Measurements from ENCODE around the gene TTC3.
"Not testable (repeated sequence)": the region's sequence is repeated elsewhere in the genome, so short reads cannot be mapped to it uniquely, and the experiment has no call there.

The TTC3 gene, protein sequence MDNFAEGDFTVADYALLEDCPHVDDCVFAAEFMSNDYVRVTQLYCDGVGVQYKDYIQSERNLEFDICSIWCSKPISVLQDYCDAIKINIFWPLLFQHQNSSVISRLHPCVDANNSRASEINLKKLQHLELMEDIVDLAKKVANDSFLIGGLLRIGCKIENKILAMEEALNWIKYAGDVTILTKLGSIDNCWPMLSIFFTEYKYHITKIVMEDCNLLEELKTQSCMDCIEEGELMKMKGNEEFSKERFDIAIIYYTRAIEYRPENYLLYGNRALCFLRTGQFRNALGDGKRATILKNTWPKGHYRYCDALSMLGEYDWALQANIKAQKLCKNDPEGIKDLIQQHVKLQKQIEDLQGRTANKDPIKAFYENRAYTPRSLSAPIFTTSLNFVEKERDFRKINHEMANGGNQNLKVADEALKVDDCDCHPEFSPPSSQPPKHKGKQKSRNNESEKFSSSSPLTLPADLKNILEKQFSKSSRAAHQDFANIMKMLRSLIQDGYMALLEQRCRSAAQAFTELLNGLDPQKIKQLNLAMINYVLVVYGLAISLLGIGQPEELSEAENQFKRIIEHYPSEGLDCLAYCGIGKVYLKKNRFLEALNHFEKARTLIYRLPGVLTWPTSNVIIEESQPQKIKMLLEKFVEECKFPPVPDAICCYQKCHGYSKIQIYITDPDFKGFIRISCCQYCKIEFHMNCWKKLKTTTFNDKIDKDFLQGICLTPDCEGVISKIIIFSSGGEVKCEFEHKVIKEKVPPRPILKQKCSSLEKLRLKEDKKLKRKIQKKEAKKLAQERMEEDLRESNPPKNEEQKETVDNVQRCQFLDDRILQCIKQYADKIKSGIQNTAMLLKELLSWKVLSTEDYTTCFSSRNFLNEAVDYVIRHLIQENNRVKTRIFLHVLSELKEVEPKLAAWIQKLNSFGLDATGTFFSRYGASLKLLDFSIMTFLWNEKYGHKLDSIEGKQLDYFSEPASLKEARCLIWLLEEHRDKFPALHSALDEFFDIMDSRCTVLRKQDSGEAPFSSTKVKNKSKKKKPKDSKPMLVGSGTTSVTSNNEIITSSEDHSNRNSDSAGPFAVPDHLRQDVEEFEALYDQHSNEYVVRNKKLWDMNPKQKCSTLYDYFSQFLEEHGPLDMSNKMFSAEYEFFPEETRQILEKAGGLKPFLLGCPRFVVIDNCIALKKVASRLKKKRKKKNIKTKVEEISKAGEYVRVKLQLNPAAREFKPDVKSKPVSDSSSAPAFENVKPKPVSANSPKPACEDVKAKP (N-terminal part only)

GRCh38 chr21:37072988-37073416 is at the start of gene TTC3, which contains the start of gene PIGP:
Gene TTC3 (plus strand): TSS chr21:37073254. CDS start chr21:37087258, 14,004 bp downstream.
Gene PIGP (minus strand): TSS chr21:37073071. CDS start chr21:37072515, 556 bp downstream.
- DNase-seq (ENCODE audit: low spot score) = peak; percentile 93

GRCh38 chr21:37026499-37026898 is 46.6 kb upstream of the TTC3 start:
- no peak for DNase-seq (ENCODE audit: low spot score)

DNA sequence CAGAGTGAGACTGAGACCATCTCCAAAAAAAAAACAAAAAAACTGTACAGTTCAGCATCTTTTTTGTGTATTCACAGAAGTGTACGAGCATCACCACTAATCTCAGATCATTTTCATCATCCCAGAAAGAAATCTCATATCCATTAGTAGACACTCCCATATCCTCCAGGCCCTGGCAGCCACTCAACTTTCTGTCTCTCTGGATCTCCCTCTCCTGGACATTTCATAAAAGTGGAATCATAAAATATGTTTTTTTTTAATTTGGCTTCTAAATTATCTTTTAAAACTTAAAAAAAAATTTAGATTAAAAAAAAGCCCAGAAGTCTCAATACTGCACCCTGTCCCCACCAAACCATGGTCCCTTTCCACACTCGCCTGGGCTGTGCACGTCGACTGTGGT is 44.5 kb upstream of the TTC3 start:
- DNase-seq (ENCODE audit: low spot score) = no peak

- DNase-seq (ENCODE audit: low spot score) = no peak
These were observed 42.2 kb upstream of the TTC3 start for GRCh38 chr21:37030864-37031263.

- DNase-seq (ENCODE audit: low spot score) = no peak
These were observed 40.8 kb upstream of the TTC3 start for GRCh38 chr21:37032293-37032692.

DNA sequence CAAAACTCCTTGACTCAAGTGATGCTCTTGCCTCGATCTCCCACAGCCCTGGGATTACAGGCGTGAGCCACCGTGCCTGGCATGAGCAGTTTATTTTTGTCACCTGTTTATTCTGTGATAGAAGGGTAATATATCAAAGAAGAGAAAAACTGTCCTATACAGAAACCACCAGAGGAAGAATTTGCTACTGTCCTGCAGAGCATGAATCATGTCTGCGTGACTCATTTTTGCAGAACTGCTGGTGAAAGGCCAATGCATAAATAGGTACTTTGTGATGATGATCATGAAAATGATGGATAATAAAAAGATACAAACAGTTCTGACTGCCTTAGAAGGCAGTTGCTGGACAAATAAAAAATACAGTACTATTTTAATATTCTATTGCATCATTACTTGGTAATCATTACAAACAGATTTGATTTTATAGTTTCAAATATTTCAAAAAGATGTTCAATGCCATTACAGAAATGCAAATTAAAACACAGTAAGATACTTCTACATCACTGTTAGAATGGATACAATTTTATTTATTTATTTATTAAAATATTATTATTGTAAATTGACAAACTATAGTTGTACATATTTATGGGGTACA is 40.1 kb upstream of the TTC3 start:
- DNase-seq (ENCODE audit: low spot score) = no peak

GRCh38 chr21:37034394-37034793 is 38.7 kb upstream of the TTC3 start:
- DNase-seq (ENCODE audit: low spot score) = not testable (repeated sequence)

- DNase-seq (ENCODE audit: low spot score) = no peak
These were observed 36.9 kb upstream of the TTC3 start for GRCh38 chr21:37036177-37036576.

DNA sequence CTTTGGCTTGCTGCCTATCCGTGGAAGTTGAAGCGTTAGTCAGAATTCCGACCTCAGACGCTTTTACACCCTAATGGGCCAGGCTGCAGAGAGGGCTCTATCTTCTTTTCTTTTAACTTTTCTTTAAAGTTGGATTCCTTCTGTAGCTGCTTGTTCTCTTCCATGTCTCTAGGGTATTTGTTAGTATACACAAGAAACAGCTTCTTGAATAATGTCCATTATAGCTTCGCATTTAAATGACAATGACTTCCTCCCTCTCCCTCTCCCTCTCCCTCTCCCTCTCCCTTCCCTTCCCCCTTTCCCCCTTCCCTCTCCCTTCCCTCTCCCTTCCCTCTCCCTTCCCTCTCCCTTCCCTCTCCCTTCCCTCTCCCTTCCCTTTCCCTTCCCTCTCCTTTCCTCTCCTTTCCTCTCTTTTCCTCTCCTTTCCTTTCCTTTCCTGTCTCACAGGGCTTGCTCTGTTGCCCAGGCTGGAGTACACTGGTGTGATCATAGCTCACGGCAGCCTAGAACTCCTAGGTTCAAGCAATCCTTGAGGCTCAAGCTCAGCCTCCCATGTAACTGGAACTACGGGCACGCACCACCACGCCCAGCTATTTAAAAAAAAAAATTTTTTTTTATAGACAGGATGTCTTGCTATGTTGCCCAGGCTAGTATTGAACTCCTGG is 33.5 kb upstream of the TTC3 start:
- DNase-seq (ENCODE audit: low spot score) = no peak

GRCh38 chr21:37040212-37040611 is 32.8 kb upstream of the TTC3 start:
- DNase-seq (ENCODE audit: low spot score) = no peak

DNA sequence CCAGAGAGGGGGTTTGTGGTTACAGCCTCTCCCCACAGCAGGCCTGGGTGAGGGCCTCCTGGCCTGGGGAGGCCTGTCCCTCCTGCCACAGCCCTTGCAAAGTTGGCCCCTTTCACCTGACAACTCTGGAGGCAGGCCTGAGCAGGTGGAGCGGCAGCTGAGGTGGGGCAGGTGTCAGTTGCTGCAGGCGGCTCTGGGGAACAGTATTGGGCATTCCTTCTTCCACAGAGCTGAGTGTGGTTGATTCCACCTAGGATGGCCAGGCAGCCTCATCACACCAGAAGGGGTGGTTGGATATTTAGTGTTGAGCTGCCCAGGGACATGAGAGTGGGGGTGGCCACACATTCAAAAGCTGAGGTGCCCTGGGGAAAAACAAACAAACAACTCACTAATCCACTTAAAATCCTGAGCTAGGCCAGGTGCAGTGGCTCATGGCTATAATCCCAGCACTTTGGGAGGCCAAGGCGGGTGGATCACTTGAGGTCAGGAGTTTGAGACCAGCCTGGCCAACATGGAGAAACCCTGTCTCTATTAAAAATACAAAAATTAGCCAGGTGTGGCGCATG is 31.3 kb upstream of the TTC3 start:
- DNase-seq (ENCODE audit: low spot score) = no peak

GRCh38 chr21:37043818-37044217 is 29.2 kb upstream of the TTC3 start:
- DNase-seq (ENCODE audit: low spot score) = no peak

- DNase-seq (ENCODE audit: low spot score) = no peak
These were observed 28.4 kb upstream of the TTC3 start for GRCh38 chr21:37044643-37045042.

- peak; percentile 32 for DNase-seq (ENCODE audit: low spot score)
These were observed 27.9 kb upstream of the TTC3 start for GRCh38 chr21:37045149-37045548.

DNA sequence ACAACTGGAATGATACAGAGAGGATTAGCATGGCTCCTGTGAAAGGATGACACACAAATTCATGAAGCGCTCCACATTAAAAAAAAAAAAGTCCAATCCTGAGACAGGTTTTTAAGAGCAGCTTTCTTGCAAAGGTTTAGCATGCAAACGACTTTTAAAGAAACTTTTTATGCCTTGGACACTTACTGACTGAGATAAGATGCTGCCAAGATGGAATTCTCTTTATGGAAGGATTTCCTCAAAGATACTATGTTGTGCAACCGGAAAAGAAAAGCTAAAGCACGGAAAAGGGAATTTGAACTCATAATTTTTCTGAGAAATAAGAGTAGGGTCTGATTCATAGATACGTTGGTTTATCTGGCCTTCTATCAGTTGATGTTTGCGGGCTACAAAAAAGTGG is 27.5 kb upstream of the TTC3 start:
- DNase-seq (ENCODE audit: low spot score) = no peak

GRCh38 chr21:37047079-37047478 is 26.0 kb upstream of the TTC3 start:
- no peak for DNase-seq (ENCODE audit: low spot score)

DNA sequence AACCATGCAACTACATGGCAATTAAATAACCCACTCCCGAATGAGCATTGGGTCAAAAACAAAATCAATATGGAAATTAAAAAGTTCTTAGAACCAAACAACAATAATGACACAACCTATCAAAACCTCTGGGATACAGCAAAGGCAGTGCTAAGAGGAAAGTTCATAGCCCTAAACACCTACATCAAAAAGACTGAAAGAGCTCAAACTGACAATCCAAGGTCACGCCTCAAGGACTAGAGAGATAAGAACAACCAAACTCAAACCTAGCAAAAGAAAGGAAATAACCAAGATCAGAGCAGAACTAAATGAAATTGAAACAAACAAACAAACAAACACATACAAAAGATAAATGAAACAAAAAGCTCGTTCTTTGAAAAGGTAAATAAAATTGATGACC is 23.3 kb upstream of the TTC3 start:
- DNase-seq (ENCODE audit: low spot score) = not testable (repeated sequence)

DNA sequence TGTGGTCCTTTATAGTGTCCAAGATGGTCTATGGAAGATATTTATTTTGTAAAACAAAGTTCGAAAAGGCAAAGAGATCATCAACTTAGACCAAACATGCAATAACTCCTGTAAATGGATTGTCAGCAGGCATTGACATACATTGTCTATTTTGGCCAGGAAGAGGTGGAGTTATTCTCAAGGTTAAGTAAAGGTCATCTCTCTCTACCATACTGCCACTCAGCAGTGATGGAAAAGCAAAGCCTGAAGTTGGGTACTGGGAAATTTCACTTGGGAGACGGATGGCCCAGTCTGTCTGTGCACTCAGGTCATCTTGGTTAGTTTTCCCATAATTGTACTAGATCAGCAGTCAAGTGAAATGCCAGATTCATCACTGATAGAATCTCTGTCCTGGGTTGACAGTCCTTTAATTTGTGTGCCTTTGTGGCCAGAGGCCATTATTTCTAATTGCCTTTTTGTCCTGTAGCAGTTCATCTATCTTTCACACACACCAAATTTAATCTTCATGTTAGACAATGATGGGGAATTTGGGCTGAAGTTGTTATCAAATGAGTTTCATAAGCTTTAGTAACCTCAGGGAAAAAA is 17.7 kb upstream of the TTC3 start:
- no peak for DNase-seq (ENCODE audit: low spot score)

DNA sequence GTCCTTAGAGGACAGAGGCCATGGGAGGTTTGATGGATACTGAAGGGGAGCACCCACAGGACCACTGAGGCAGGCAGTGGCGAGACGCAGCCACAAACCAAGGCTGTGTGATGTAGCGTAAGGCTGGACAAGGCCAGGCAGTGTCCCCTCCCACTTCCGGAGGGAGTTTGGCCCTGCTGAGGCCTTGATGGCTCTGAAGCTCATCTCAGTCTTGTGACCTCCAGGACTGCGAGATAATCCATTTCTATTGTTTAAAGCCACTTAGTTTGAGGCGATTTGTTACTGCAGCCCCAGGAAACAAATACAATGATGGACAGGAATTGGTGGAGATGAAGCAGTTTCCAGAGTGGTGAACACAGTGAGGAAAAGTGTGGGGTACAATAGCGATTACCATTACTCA is 15.4 kb upstream of the TTC3 start:
- DNase-seq (ENCODE audit: low spot score) = no peak

GRCh38 chr21:37058261-37058660 is 14.8 kb upstream of the TTC3 start:
- peak; percentile 29 for DNase-seq (ENCODE audit: low spot score)
